ENCODE measurements around the gene UBE2C. TPM values are rescaled to one million over a fixed set of nuclear protein-coding genes. Genes with fewer than 3 reads are reported as not detected.

Gene UBE2C
- polyA plus RNA-seq, 1 donor from 2014 or later, result 2.5 TPM

DNA sequence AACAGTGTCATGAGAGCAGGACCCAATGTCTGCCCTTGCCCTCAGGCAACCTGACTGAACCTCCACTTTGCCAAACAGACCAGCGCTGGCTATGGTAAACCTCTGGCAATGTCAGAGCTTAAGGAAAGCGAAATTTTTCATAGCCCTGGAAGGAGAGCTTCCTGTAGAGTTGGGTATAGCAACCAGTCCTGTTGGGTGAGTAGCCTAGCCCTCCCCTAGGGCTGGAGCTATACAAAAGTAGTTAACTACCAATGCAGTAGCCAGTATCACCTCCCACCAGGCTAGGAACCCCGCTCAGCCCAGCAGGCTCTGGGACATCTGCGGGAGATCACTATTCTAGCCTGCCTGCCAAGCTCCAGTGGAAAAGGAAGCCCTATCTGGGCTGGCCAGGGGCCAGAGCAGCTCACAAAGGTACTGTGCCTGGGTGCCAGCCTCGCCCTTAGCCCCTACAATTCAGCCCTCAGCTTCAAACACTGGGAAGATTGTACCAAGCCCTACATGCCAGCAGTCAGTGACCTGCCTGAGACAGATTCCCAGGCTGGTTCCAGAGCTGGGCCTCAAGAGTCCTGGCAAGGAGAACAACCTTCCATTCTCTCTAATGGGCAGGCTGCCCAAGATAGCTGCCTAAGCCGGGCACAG, 28.7 kb upstream of the UBE2C start:
- no peaks in the 10 kb centered on the region for H4K20me1 ChIP-seq (ENCODE audit: insufficient read depth)
- no peak overlapping the region for H3K4me3 ChIP-seq (ENCODE audit: low read length)
- H3K4me2 ChIP-seq (ENCODE audit: low read length), result no peak overlapping the region
- H3K9me2 ChIP-seq (ENCODE audit: insufficient read depth, low read length), result no peaks in the 10 kb centered on the region
- H3K9ac ChIP-seq (ENCODE audit: low read length), result no peak overlapping the region
- TF ChIP-seq, protein P1, sequence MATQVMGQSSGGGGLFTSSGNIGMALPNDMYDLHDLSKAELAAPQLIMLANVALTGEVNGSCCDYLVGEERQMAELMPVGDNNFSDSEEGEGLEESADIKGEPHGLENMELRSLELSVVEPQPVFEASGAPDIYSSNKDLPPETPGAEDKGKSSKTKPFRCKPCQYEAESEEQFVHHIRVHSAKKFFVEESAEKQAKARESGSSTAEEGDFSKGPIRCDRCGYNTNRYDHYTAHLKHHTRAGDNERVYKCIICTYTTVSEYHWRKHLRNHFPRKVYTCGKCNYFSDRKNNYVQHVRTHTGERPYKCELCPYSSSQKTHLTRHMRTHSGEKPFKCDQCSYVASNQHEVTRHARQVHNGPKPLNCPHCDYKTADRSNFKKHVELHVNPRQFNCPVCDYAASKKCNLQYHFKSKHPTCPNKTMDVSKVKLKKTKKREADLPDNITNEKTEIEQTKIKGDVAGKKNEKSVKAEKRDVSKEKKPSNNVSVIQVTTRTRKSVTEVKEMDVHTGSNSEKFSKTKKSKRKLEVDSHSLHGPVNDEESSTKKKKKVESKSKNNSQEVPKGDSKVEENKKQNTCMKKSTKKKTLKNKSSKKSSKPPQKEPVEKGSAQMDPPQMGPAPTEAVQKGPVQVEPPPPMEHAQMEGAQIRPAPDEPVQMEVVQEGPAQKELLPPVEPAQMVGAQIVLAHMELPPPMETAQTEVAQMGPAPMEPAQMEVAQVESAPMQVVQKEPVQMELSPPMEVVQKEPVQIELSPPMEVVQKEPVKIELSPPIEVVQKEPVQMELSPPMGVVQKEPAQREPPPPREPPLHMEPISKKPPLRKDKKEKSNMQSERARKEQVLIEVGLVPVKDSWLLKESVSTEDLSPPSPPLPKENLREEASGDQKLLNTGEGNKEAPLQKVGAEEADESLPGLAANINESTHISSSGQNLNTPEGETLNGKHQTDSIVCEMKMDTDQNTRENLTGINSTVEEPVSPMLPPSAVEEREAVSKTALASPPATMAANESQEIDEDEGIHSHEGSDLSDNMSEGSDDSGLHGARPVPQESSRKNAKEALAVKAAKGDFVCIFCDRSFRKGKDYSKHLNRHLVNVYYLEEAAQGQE (IDR thresholded peaks at IDR 0.05; ENCODE audit: borderline replicate concordance), result no peak
- TF ChIP-seq EP300 (conservative IDR thresholded peaks at IDR 0.05; ENCODE audit: poor library complexity, severe bottlenecking) (no peak), SMC3 (conservative IDR thresholded peaks at IDR 0.05; ENCODE audit: poor library complexity) (no peak), POLR2AphosphoS5 (IDR thresholded peaks at IDR 0.05) (no peak), EZH2 (IDR thresholded peaks at IDR 0.05; ENCODE audit: borderline replicate concordance, insufficient read depth, low read length, poor library complexity, severe bottlenecking) (no peak), CTCF (IDR thresholded peaks at IDR 0.05; ENCODE audit: poor library complexity, severe bottlenecking) (no peak), TAF1 (IDR thresholded peaks at IDR 0.05; ENCODE audit: low read depth) (no peak), MXI1 (conservative IDR thresholded peaks at IDR 0.05; ENCODE audit: poor library complexity, severe bottlenecking) (no peak), RAD21 (conservative IDR thresholded peaks at IDR 0.05) (no peak)
- no peaks in the 10 kb centered on the region for H3K9me3 ChIP-seq (ENCODE audit: low read length)
- H3K27me3 ChIP-seq (ENCODE audit: insufficient read depth, low read depth, low read length), result no peaks in the 10 kb centered on the region
- H3K36me3 ChIP-seq (ENCODE audit: insufficient read depth, low read length), result no peaks in the 10 kb centered on the region
- H3K27ac ChIP-seq (ENCODE audit: low read length), result no peak overlapping the region
- H3F3A ChIP-seq (ENCODE audit: insufficient read depth, low read length, poor library complexity, severe bottlenecking), result no peaks in the 10 kb centered on the region
- no peak overlapping the region for H2AFZ ChIP-seq (ENCODE audit: low read depth, low read length)
- H3K79me2 ChIP-seq (replicated peaks; ENCODE audit: insufficient read depth, low read length), result no peaks in the 10 kb centered on the region

- Histone ChIP-seq H3F3A (ENCODE audit: insufficient read depth, low read length, poor library complexity, severe bottlenecking) (no peaks in the 10 kb centered on the region), H3K36me3 (ENCODE audit: insufficient read depth, low read length) (no peaks in the 10 kb centered on the region), H3K9ac (ENCODE audit: low read length) (no peak overlapping the region), H2AFZ (ENCODE audit: low read depth, low read length) (no peak overlapping the region), H3K4me3 (ENCODE audit: low read length) (no peak overlapping the region), H3K9me3 (ENCODE audit: low read length) (no peaks in the 10 kb centered on the region), H4K20me1 (ENCODE audit: insufficient read depth) (no peaks in the 10 kb centered on the region), H3K9me2 (ENCODE audit: insufficient read depth, low read length) (no peaks in the 10 kb centered on the region), H3K4me2 (ENCODE audit: low read length) (no peak overlapping the region), H3K27me3 (ENCODE audit: insufficient read depth, low read depth, low read length) (no peaks in the 10 kb centered on the region), H3K27ac (ENCODE audit: low read length) (no peak overlapping the region), H3K79me2 (replicated peaks; ENCODE audit: insufficient read depth, low read length) (peaks cover 13% of the 10 kb centered on the region)
- TF ChIP-seq TAF1 (IDR thresholded peaks at IDR 0.05; ENCODE audit: low read depth) (no peak), MXI1 (conservative IDR thresholded peaks at IDR 0.05; ENCODE audit: poor library complexity, severe bottlenecking) (no peak)
- TF ChIP-seq, protein P1 (IDR thresholded peaks at IDR 0.05; ENCODE audit: borderline replicate concordance), result no peak
Observed at GRCh38 chr20:45788351-45788750, 24.1 kb upstream of the UBE2C start.

All from neural cell (in vitro differentiated cells).